Mesendoderm (in vitro differentiated cells): Measurements from ENCODE around the gene ATP13A5.

Source experiments
- DNase-seq: peaks from one replicate; pipeline ENCODE4 v3.0.0; 2013
- H2AK5ac ChIP-seq: 2 replicates; pipeline ENCODE4 v1.6.1; 2013; ENCODE audit warnings: low read length, inconsistent platforms
- H2BK120ac ChIP-seq: 2 replicates; pipeline ENCODE4 v1.6.1; 2013; ENCODE audit warnings: low read depth, mild to moderate bottlenecking, low read length, moderate library complexity, mixed read lengths
- H2BK15ac ChIP-seq: replicated peaks from 2 replicates; pipeline ENCODE4 v1.6.1; 2013; ENCODE audit warnings: low read depth, mild to moderate bottlenecking, moderate library complexity
- H2BK5ac ChIP-seq: 2 replicates; pipeline ENCODE4 v1.6.1; 2013; ENCODE audit warnings: low read length, inconsistent platforms
- H3K18ac ChIP-seq: 2 replicates; pipeline ENCODE4 v1.6.1; 2013; ENCODE audit warnings: mild to moderate bottlenecking, low read length, mixed read lengths
- H3K23ac ChIP-seq: one replicate; pipeline ENCODE4 v1.6.1; 2013; ENCODE audit warnings: low read length
- H3K27ac ChIP-seq: 2 replicates; pipeline ENCODE4 v1.5.1; 2013; ENCODE audit warnings: low read depth, mild to moderate bottlenecking, inconsistent platforms, low read length, moderate library complexity
- H3K27me3 ChIP-seq: 2 replicates; pipeline ENCODE4 v1.6.1; 2013; ENCODE audit warnings: low read length, control low read depth, mild to moderate bottlenecking, inconsistent platforms; ENCODE audit not compliant: insufficient read depth, poor library complexity
- H3K36me3 ChIP-seq: 2 replicates; pipeline ENCODE4 v1.6.1; 2013; ENCODE audit warnings: low read length, inconsistent platforms; ENCODE audit not compliant: control insufficient read depth, insufficient read depth
- H3K4ac ChIP-seq: one replicate; pipeline ENCODE4 v1.6.1; 2013; ENCODE audit warnings: low read depth, mild to moderate bottlenecking, low read length, moderate library complexity
- H3K4me1 ChIP-seq: 2 replicates; pipeline ENCODE4 v1.6.1; 2013; ENCODE audit warnings: low read depth, low read length, inconsistent platforms; ENCODE audit not compliant: control insufficient read depth
- H3K4me2 ChIP-seq: 2 replicates; pipeline ENCODE4 v1.6.1; 2013; ENCODE audit warnings: low read length
- H3K4me3 ChIP-seq: 2 replicates; pipeline ENCODE4 v1.5.1; 2013; ENCODE audit warnings: mild to moderate bottlenecking, low read length
- H3K56ac ChIP-seq: one replicate; pipeline ENCODE4 v1.6.1; 2013; ENCODE audit warnings: low read length
- H3K79me1 ChIP-seq: 2 replicates; pipeline ENCODE4 v1.6.1; 2013; ENCODE audit warnings: low read length, inconsistent platforms
- H3K79me2 ChIP-seq: 2 replicates; pipeline ENCODE4 v1.6.1; 2013; ENCODE audit warnings: mild to moderate bottlenecking, low read length; ENCODE audit not compliant: control insufficient read depth, insufficient read depth
- H3K9ac ChIP-seq: 2 replicates; pipeline ENCODE4 v1.6.1; 2013; ENCODE audit warnings: low read length, inconsistent platforms
- H4K5ac ChIP-seq: one replicate; pipeline ENCODE4 v1.6.1; 2013; ENCODE audit warnings: low read length
- H4K8ac ChIP-seq: one replicate; pipeline ENCODE4 v1.6.1; 2013; ENCODE audit warnings: low read depth, mild to moderate bottlenecking, control low read depth, low read length, moderate library complexity
- WGBS: extraction: QIAGEN DNeasy Blood & Tissue Kit; methylation state at CpG from one replicate; pipeline ENCODE4 v1.1.7; 2013; ENCODE audit warnings: low lambda C conversion rate, missing lambda C conversion rate; ENCODE audit not compliant: insufficient coverage; ENCODE audit errors: extremely low coverage; 5-methylcytosine and 5-hydroxymethylcytosine counted together

ATP13A5 gene

GRCh38 chr3:193345431-193345830, 33.1 kb downstream of the ATP13A5 start:
- no CpG with 5 or more reads among the region's 3 CpGs for WGBS
- H2AK5ac ChIP-seq, result no peak overlapping the region
- no peak for DNase-seq

GRCh38 chr3:193344486-193344885, 34.1 kb downstream of the ATP13A5 start:
- H3K27me3 ChIP-seq, result no peaks in the 10 kb centered on the region
- H3K79me1 ChIP-seq, result no peaks in the 10 kb centered on the region
- no peak overlapping the region for H3K4me3 ChIP-seq
- H3K18ac ChIP-seq, result no peak overlapping the region
- H3K4ac ChIP-seq, result no peak overlapping the region
- H2BK15ac ChIP-seq, result no peak overlapping the region
- peaks cover 3% of the 10 kb centered on the region for H3K4me1 ChIP-seq
- no peak overlapping the region for H2AK5ac ChIP-seq
- no peak overlapping the region for H4K8ac ChIP-seq
- H3K23ac ChIP-seq, result no peak overlapping the region
- no peak overlapping the region for H4K5ac ChIP-seq
- WGBS, result no CpG with 5 or more reads among the region's 3 CpGs
- no peak overlapping the region for H2BK120ac ChIP-seq
- no peaks in the 10 kb centered on the region for H3K36me3 ChIP-seq
- no peak for DNase-seq
- H3K4me2 ChIP-seq, result no peak overlapping the region
- H3K79me2 ChIP-seq, result no peaks in the 10 kb centered on the region
- H3K56ac ChIP-seq, result no peak overlapping the region
- H2BK5ac ChIP-seq, result no peak overlapping the region
- no peak overlapping the region for H3K27ac ChIP-seq
- no peak overlapping the region for H3K9ac ChIP-seq

More at GRCh38 chr3:193345431-193345830, 33.1 kb downstream of the ATP13A5 start:
- no peak overlapping the region for H3K18ac ChIP-seq
- H2BK120ac ChIP-seq, result no peak overlapping the region
- H3K56ac ChIP-seq, result no peak overlapping the region
- no peak overlapping the region for H3K4ac ChIP-seq
- no peak overlapping the region for H3K23ac ChIP-seq
- no peak overlapping the region for H3K4me3 ChIP-seq
- peaks cover 3% of the 10 kb centered on the region for H3K4me1 ChIP-seq
- H3K79me2 ChIP-seq, result no peaks in the 10 kb centered on the region
- H3K9ac ChIP-seq, result no peak overlapping the region
- H3K4me2 ChIP-seq, result no peak overlapping the region
- H3K27me3 ChIP-seq, result no peaks in the 10 kb centered on the region
- no peak overlapping the region for H2BK5ac ChIP-seq
- no peak overlapping the region for H3K27ac ChIP-seq
- H3K36me3 ChIP-seq, result no peaks in the 10 kb centered on the region
- no peaks in the 10 kb centered on the region for H3K79me1 ChIP-seq
- H2BK15ac ChIP-seq, result no peak overlapping the region
- H4K5ac ChIP-seq, result no peak overlapping the region
- H4K8ac ChIP-seq, result no peak overlapping the region

GRCh38 chr3:193343726-193344222, 34.8 kb downstream of the ATP13A5 start:
- Histone ChIP-seq H3K4me2 (no peak overlapping the region), H3K9ac (no peak overlapping the region), H3K27me3 (no peaks in the 10 kb centered on the region), H3K79me2 (no peaks in the 10 kb centered on the region), H3K4ac (no peak overlapping the region), H2BK120ac (no peak overlapping the region), H4K5ac (no peak overlapping the region), H3K56ac (no peak overlapping the region), H3K18ac (no peak overlapping the region), H3K4me1 (peaks cover 1% of the 10 kb centered on the region), H4K8ac (no peak overlapping the region), H3K27ac (no peak overlapping the region), H3K79me1 (no peaks in the 10 kb centered on the region), H3K23ac (no peak overlapping the region), H3K36me3 (no peaks in the 10 kb centered on the region), H2BK15ac (no peak overlapping the region), H2AK5ac (no peak overlapping the region), H3K4me3 (no peak overlapping the region), H2BK5ac (no peak overlapping the region)
- DNase-seq, result no peak
- no CpG with 5 or more reads among the region's 4 CpGs for WGBS

GRCh38 chr3:193342551-193342950, 36.0 kb downstream of the ATP13A5 start:
- Histone ChIP-seq H3K4me3 (no peak overlapping the region), H3K79me2 (no peaks in the 10 kb centered on the region), H3K27ac (no peak overlapping the region), H3K36me3 (no peaks in the 10 kb centered on the region), H4K5ac (no peak overlapping the region), H3K4me1 (peaks cover 1% of the 10 kb centered on the region), H3K4me2 (no peak overlapping the region), H3K18ac (no peak overlapping the region), H3K23ac (no peak overlapping the region), H3K79me1 (no peaks in the 10 kb centered on the region), H3K27me3 (no peaks in the 10 kb centered on the region), H3K56ac (no peak overlapping the region), H2BK5ac (no peak overlapping the region), H2AK5ac (no peak overlapping the region), H3K9ac (no peak overlapping the region), H4K8ac (no peak overlapping the region), H2BK120ac (no peak overlapping the region), H2BK15ac (no peak overlapping the region), H3K4ac (no peak overlapping the region)
- peak; percentile 44 for DNase-seq
- no CpG with 5 or more reads among the region's 2 CpGs for WGBS

- Histone ChIP-seq H3K4me3 (no peak overlapping the region), H3K18ac (no peak overlapping the region), H3K23ac (no peak overlapping the region), H2BK5ac (no peak overlapping the region), H4K5ac (no peak overlapping the region), H3K79me1 (no peaks in the 10 kb centered on the region), H3K79me2 (no peaks in the 10 kb centered on the region), H3K9ac (no peak overlapping the region), H3K4ac (no peak overlapping the region), H2BK15ac (no peak overlapping the region), H3K27me3 (no peaks in the 10 kb centered on the region), H3K4me2 (no peak overlapping the region), H3K36me3 (no peaks in the 10 kb centered on the region), H2BK120ac (no peak overlapping the region), H3K4me1 (no peaks in the 10 kb centered on the region), H3K27ac (no peak overlapping the region), H2AK5ac (no peak overlapping the region), H4K8ac (no peak overlapping the region), H3K56ac (no peak overlapping the region)
- WGBS, result no CpG with 5 or more reads among the region's 1 CpG
- no peak for DNase-seq
These were observed 43.5 kb downstream of the ATP13A5 start for GRCh38 chr3:193335031-193335430.

- Histone ChIP-seq H2BK15ac (no peak overlapping the region), H3K4ac (no peak overlapping the region), H3K4me1 (no peaks in the 10 kb centered on the region), H3K23ac (no peak overlapping the region), H3K36me3 (no peaks in the 10 kb centered on the region), H4K5ac (no peak overlapping the region), H3K18ac (no peak overlapping the region), H3K79me1 (no peaks in the 10 kb centered on the region), H2BK5ac (no peak overlapping the region), H3K27ac (no peak overlapping the region), H3K56ac (no peak overlapping the region), H2BK120ac (no peak overlapping the region), H3K4me3 (no peak overlapping the region), H3K27me3 (no peaks in the 10 kb centered on the region), H3K4me2 (no peak overlapping the region), H3K79me2 (no peaks in the 10 kb centered on the region), H3K9ac (no peak overlapping the region), H4K8ac (no peak overlapping the region), H2AK5ac (no peak overlapping the region)
- WGBS, result no CpG with 5 or more reads among the region's 1 CpG
- DNase-seq, result peak; percentile 44
These were observed 45.3 kb downstream of the ATP13A5 start for GRCh38 chr3:193333229-193333628.
